G401 (cell line): ENCODE data around the gene KRTAP13-4. TPM values are rescaled to one million over a fixed set of nuclear protein-coding genes. Genes with fewer than 3 reads are reported as not detected.

ENCODE experiments used
- DNase-seq: peaks from one replicate; pipeline ENCODE4 v3.0.0-alpha.2; 2015; ENCODE audit warnings: low spot score
- in situ Hi-C: cut with HindIII; loops from 2 replicates; pipeline ENCODE4 v1.10.0; 2016; ENCODE audit warnings: low sequenced_read_pairs, mixed read lengths
- total RNA-seq: library from RNA; depleted of rRNA; stranded (reverse); fragments of >200 nt; shearing (Covaris generic); gene quantifications from 2 replicates; pipeline ENCODE4 v1.2.3, GENCODE V29; 2014; rRNA removed

Gene KRTAP13-4
- not detected in 2 replicates for total RNA-seq

DNA sequence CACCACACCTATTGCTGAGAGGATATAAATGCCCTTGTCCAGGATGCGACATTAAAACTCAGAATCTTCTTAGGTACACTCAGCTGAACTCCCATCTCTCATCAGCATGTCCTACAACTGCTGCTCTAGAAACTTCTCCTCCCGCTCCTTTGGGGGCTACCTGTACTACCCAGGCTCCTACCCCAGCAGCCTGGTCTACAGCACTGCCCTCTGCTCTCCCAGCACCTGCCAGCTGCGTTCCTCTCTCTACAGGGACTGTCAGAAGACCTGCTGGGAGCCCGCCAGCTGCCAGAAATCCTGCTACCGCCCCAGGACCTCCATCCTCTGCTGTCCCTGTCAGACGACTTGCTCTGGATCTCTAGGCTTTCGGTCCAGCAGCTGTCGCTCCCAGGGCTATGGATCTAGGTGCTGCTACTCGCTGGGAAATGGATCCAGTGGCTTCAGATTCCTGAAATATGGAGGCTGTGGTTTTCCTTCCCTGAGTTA is at the start of gene KRTAP13-4:
Gene KRTAP13-4 (plus strand): TSS at position 51 of the 486 bp plus-strand sequence. CDS start 56 bp downstream, at position 107.
- in situ Hi-C loops: no loop called here
- DNase-seq: no peak

- no peak for DNase-seq
- in situ Hi-C loops: no loop called here
Measured at GRCh38 chr21:30382201-30382600, 47.8 kb upstream of the KRTAP13-4 start.

DNA sequence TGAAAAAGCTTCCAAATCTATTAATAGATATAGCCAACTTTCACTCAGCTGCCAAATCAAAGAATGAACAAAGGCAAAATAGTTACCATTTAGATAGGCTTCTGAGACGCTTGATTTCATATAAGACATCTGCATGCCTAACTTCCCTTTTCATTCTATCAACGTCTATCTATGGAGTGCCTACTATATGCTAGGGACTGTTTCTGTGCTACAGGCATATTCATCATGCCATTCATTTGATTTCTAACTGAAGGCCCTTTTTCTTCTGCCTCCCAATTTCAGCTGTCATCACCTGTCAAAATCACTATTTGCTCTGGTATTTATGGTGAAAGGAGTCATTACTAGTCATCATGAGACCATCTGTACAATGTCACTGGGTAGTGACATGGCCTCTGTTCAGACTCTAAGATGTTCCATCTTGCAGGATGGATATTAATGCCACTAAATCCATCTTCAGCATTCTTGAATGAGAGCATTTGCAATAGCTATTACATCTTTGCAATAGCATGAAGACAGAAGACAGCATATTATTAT is 38.5 kb upstream of the KRTAP13-4 start:
- in situ Hi-C loops: no loop called here
- no peak for DNase-seq

DNA sequence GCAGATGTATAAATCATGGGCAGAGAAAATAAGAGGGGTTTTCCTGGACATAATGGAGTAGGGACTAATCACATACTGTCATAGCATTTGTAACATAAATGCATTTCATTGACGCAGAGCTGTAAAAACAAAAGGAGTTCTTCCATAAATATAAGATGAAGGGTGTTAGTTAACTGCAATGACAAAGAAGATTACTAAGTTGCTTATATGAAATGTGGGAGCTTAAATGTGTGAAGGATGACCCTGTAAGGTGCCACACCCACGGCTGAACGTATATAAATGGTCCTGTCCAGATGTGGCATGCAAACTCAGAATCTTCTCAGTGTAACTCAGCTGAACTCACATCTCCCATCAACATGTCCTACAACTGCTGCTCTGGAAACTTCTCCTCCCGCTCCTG is 34.3 kb upstream of the KRTAP13-4 start, which contains the start of gene KRTAP13-1:
Gene KRTAP13-1 (plus strand): TSS at position 301 of the 400 bp plus-strand sequence. CDS start 56 bp downstream, at position 357.
- in situ Hi-C loops: no loop called here
- no peak for DNase-seq

DNA sequence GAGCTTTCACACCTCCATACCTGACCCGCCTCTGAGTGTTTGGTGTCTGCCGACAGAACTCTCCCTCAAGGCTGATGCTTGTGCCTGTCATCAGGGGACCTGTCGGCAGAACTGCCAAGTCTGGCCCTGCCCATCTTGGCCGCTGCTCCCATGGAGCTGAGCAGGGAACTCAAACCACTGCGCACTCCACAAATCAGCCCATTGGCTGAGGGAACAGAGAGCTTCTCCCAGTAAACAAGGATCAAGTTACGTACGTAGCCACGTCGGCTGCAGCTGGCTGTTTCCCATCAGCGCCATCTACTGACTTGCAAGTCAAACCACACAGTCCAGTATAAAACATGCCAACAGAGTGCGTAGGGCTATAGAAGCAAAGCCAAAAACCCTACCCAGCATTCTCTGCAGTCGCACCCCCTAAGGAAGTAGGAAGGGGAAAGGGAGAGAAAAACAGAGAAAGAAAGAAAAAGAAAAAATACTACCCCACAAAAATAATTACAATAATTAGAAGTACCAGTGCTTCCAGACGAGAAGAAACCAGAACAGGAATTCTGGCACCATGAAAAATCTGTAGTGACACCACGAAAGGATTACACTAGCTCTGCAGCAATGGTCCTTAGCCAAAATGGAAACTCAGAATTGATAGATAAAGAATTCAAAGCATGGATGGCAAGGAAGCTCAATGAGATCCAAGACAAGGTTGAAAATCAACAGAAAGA is 21.1 kb upstream of the KRTAP13-4 start:
- in situ Hi-C loops: no loop called here

DNA sequence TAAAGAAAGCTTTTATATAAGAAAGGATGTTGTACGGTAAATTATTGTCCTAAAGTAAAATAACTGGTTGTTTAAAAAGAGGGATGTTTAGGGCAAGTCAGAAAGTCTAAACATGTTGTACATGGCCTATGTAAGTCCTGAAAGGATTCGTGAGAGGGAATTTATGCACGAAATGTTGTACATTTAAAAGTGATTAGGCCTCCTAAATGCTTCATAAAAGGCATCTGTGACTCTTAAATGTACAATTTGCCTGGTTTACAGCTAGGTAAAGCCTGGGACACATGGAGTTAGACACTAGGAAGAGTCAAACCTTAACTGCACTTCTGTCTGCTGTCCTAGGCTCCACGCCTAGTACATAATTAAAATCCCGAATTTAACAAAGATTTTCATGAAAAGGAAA is 14.0 kb upstream of the KRTAP13-4 start:
- DNase-seq: no peak
- in situ Hi-C loops: no loop called here

More for the DNA sequence above, 21.1 kb upstream of the KRTAP13-4 start:
- DNase-seq: no peak

GRCh38 chr21:30425826-30426225 is 4.2 kb upstream of the KRTAP13-4 start, which contains the start of gene KRTAP13-3:
KRTAP13-3 (minus strand) TSS chr21:30425926; CDS start chr21:30425912, 14 bp downstream.
- in situ Hi-C loops: no loop called here
- DNase-seq: no peak

- DNase-seq: no peak
Measured at GRCh38 chr21:30426731-30427130, 3.3 kb upstream of the KRTAP13-4 start.

GRCh38 chr21:30434033-30434631 is 4.1 kb downstream of the KRTAP13-4 start:
- no peak for DNase-seq
- in situ Hi-C loops: no loop called here

More at GRCh38 chr21:30426731-30427130, 3.3 kb upstream of the KRTAP13-4 start:
- in situ Hi-C loops: no loop called here

DNA sequence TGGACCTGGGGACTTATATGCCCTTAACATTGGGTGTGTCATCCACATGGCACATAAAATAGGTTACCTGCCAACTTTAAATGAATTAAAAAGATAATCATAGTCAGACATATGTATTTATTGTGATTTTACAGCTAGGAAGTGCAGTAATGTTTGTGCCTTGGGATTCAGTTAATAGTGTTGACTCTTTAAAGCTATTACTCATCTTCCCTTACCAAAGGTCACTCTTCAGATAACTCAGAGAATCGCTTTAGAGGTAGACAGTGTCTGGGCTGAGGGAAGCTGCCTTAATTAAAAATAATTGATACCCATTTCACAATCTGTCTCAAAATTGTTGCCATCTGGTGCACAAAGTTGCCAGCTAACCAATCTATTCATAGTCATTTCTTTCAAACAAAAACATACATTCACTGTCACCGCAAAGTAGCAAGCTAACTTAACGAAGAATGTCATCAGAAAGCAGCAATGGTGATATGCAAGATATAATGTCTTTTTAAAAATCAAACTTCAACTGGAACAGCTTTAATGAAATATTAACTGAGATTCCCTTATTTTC is 7.1 kb downstream of the KRTAP13-4 start:
- DNase-seq: no peak
- in situ Hi-C loops: no loop called here

DNA sequence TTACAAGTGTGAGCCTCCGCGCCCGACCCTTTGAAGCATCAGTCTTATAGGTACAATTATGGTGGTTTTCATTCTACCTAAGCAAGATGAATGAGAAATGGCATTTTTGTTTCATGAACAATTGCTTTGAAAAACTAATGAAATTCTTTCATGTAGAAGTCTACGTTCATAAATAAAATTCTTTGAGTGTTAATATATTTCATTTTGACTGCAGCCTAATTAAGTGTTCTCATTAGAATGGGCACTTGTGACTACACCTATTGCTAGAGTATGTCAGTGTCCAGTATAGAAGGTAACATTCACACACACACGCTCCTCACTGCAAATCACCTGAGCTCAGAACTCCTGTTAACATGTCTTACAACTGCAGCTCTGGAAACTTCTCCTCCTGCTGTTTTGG is 10.0 kb downstream of the KRTAP13-4 start, which contains the start of gene KRTAP15-1:
Gene KRTAP15-1 (plus strand): TSS at position 301 of the 400 bp plus-strand sequence. CDS start 53 bp downstream, at position 354.
- DNase-seq: no peak
- in situ Hi-C loops: no loop called here

GRCh38 chr21:30443226-30443625 is 13.2 kb downstream of the KRTAP13-4 start:
- in situ Hi-C loops: no loop called here
- no peak for DNase-seq

- DNase-seq: no peak
- in situ Hi-C loops: no loop called here
Measured at GRCh38 chr21:30444204-30444603, 14.2 kb downstream of the KRTAP13-4 start.

GRCh38 chr21:30447056-30447455 is 17.0 kb downstream of the KRTAP13-4 start:
- in situ Hi-C loops: no loop called here
- no peak for DNase-seq

GRCh38 chr21:30448514-30448913 is 18.5 kb downstream of the KRTAP13-4 start:
- in situ Hi-C loops: no loop called here
- DNase-seq: no peak

DNA sequence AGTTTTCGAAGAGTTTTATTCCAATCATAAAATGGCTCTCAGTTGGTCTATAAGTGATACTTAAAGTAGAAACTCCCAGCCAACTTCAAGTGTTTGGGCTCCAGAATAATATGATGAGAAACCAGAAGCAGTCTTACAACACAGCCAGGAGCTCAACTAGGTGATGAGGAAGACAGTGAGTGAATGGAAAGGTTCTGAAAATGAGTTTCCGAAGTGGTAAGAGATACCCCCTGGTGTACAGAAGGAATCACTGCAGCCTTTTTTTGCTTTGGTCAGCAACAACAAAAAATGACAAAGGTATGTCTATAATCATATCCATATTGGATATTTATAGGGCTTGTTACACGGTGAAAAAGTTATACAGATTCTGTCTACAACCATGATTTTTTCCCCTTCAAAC is 33.7 kb downstream of the KRTAP13-4 start:
- DNase-seq: no peak
- in situ Hi-C loops: no loop called here

GRCh38 chr21:30468900-30469714 is 39.1 kb downstream of the KRTAP13-4 start:
- DNase-seq: no peak
- in situ Hi-C loops: no loop called here

GRCh38 chr21:30478004-30478403 is 48.0 kb downstream of the KRTAP13-4 start:
- in situ Hi-C loops: no loop called here
- no peak for DNase-seq

DNA sequence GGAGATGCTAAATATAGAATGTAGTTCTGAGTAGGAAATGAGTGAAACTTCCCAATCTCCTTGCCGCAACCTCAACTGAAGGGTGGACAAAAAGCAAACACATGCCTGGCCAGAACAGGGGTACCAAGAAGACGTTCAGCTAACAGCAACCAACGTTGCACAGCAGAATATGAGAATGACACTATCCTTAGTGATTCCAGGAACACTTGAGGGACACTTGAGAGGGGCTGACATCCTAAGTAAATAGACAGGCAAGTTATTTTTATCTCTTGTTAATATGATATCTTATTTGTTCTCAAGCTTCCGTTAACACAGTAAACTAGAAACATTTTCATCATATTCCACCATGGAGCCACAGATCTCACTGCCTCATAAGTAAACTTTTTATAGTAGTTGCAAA is 49.2 kb downstream of the KRTAP13-4 start:
- DNase-seq: no peak

More for the DNA sequence above, 49.2 kb downstream of the KRTAP13-4 start:
- in situ Hi-C loops: no loop called here
